Gastrocnemius medialis (tissue), 4 donors: ENCODE data around the gene ASTN1. TPM values are rescaled to one million over a fixed set of nuclear protein-coding genes. Genes with fewer than 3 reads are reported as not detected.

Source experiments
- ATAC-seq, 2 donors: fragments of 150-250 bp; one replicate each; pipeline ENCODE4 v1.9.1; 2016
- DNase-seq, 2 donors: peaks; one replicate each; pipeline ENCODE4 v3.0.0-alpha.2; 2019
- H3K27ac ChIP-seq, 4 donors: fragments of 200-600 bp; sonication (generic); 1 replicate in 1 of 4; 2 replicates in 3 of 4; pipeline ENCODE4 v1.5.1; 2016 to 2018; ENCODE audit warnings: mild to moderate bottlenecking in 2 of 4, moderate library complexity in 1 of 4
- H3K27me3 ChIP-seq, 3 donors: fragments of 200-600 bp; sonication (generic) in 2 of 3; 1 replicate in 1 of 3; 2 replicates in 2 of 3; pipeline versions ENCODE4 v1.5.1 to v1.6.0; 2016 to 2019; ENCODE audit warnings: mild to moderate bottlenecking in 1 of 3, moderate library complexity in 1 of 3
- H3K36me3 ChIP-seq, 2 donors: fragments of 200-600 bp; sonication (generic) in 1 of 2; one replicate each; pipeline ENCODE4 v1.5.1; 2017 to 2018
- H3K4me1 ChIP-seq, 2 donors: fragments of 200-600 bp; sonication (generic) in 1 of 2; one replicate each; pipeline ENCODE4 v1.5.1; 2016 to 2017; ENCODE audit warnings: mild to moderate bottlenecking in 2 of 2
- H3K4me3 ChIP-seq, 4 donors: fragments of 200-600 bp; sonication (generic) in 3 of 4; 1 replicate in 1 of 4; 2 replicates in 3 of 4; pipeline ENCODE4 v1.5.1; 2016 to 2019; ENCODE audit warnings: mild to moderate bottlenecking in 2 of 4
- H3K9me3 ChIP-seq, 3 donors: fragments of 200-600 bp; sonication (generic) in 2 of 3; 1 replicate in 1 of 3; 2 replicates in 2 of 3; pipeline ENCODE4 v1.5.1; 2016 to 2019
- CTCF ChIP-seq, 5 experiments: fragments of 450-650 bp in 3 of 5; fragments of 200-600 bp in 2 of 5; sonication (generic) in 2 of 5; IDR thresholded peaks in 4 of 5; conservative IDR thresholded peaks in 1 of 5; 1 replicate in 4 of 5; 2 replicates in 1 of 5; pipeline ENCODE4 v1.5.1; 2016 to 2019; ENCODE audit warnings: antibody characterized with exemption in 5 of 5, mild to moderate bottlenecking in 3 of 5, moderate library complexity in 3 of 5
- POLR2A ChIP-seq, 2 donors: fragments of 450-650 bp; IDR thresholded peaks; one replicate each; pipeline ENCODE4 v1.6.1; 2017; ENCODE audit warnings: antibody characterized with exemption in 2 of 2, mild to moderate bottlenecking in 2 of 2, moderate library complexity in 2 of 2
- in situ Hi-C, 4 donors: fragments of 200-750 bp; cut with MboI; loops; one replicate each; pipeline versions ENCODE4 v1.15.0 to v1.8.0; 2017; ENCODE audit warnings: low sequenced_read_pairs in 4 of 4
- intact Hi-C: fragments of 100-400 bp; cut with DNase I; formaldehyde crosslinking; loops from one replicate; pipeline ENCODE4 v1.15.1; 2023; ENCODE audit warnings: low total_unique reads
- total RNA-seq, 4 donors: library from RNA; depleted of rRNA; stranded (reverse); fragments of >200 nt; gene quantifications; one replicate each; pipeline versions ENCODE4 v1.1.0 to v1.2.3, GENCODE V29; 2016

Gene ASTN1
- total RNA-seq, 4 donors from 2014 or later = 0.09 to 0.10 TPM; not detected in 2

- TF ChIP-seq CTCF (IDR thresholded peaks at IDR 0.05 in 4 of 5, conservative IDR thresholded peaks at IDR 0.05 in 1 of 5) (no peak), POLR2A (IDR thresholded peaks at IDR 0.05) (no peak)
- in situ Hi-C loops = loop anchor here in 2 of 4 donors (25.0 kb wide), 1 partner anchor 464 kb away; no protein-coding TSS in a partner anchor
- Histone ChIP-seq H3K27me3 (no peaks in the 10 kb centered on the region), H3K4me3 (no peak overlapping the region), H3K27ac (no peak overlapping the region), H3K4me1 (no peaks in the 10 kb centered on the region), H3K9me3 (no peaks in the 10 kb centered on the region), H3K36me3 (no peaks in the 10 kb centered on the region)
- no peak for DNase-seq
- no peak for ATAC-seq
- intact Hi-C loops = no loop called here
Measured at GRCh38 chr1:176850871-176851270, 313.6 kb downstream of the ASTN1 start.

DNA sequence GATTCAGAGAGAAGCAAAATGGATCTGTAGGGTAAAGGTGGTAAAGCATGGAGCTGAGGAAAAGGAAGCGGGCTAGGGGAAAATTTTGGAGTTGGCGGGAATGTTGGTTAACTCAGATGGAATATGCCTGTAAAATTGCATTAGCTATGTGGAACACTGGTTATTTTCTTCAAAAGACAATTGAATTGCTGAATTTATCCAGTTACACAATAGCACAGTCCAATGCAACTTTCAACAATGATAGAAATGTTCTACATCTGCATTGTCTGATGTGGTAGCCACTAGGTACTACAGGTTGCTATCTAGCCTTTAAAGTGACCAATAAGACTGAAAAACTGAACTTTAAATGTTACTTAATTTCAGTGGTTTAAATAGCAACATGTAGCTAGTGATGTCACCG, 315.2 kb downstream of the ASTN1 start:
- H3K27ac ChIP-seq = no peak overlapping the region
- TF ChIP-seq CTCF (IDR thresholded peaks at IDR 0.05 in 4 of 5, conservative IDR thresholded peaks at IDR 0.05 in 1 of 5) = no peak
- TF ChIP-seq POLR2A (IDR thresholded peaks at IDR 0.05) = no peak
- DNase-seq = no peak
- no peak for ATAC-seq
- H3K27me3 ChIP-seq = no peaks in the 10 kb centered on the region
- intact Hi-C loops (loop anchor here (10.0 kb wide), 1 partner anchor 1694 kb away; no protein-coding TSS in a partner anchor), in situ Hi-C loops (loop anchor here in 3 of 4 donors (5.0 to 25.0 kb wide), 5 partner anchors 292 to 474 kb away; no protein-coding TSS in a partner anchor)
- H3K9me3 ChIP-seq = no peaks in the 10 kb centered on the region
- no peaks in the 10 kb centered on the region for H3K4me1 ChIP-seq
- no peak overlapping the region for H3K4me3 ChIP-seq
- no peaks in the 10 kb centered on the region for H3K36me3 ChIP-seq

- H3K9me3 ChIP-seq = no peaks in the 10 kb centered on the region
- DNase-seq = peak in 1 of 2 donors; percentile 14
- no peak overlapping the region for H3K4me3 ChIP-seq
- in situ Hi-C loops (loop anchor here in 3 of 4 donors (5.0 to 25.0 kb wide), 5 partner anchors 290 to 472 kb away; no protein-coding TSS in a partner anchor), intact Hi-C loops (loop anchor here (10.0 kb wide), 1 partner anchor 1692 kb away; no protein-coding TSS in a partner anchor)
- no peaks in the 10 kb centered on the region for H3K4me1 ChIP-seq
- peak; percentile 69 to 89 for ATAC-seq
- TF ChIP-seq POLR2A (IDR thresholded peaks at IDR 0.05) (no peak), CTCF (IDR thresholded peaks at IDR 0.05 in 4 of 5, conservative IDR thresholded peaks at IDR 0.05 in 1 of 5) (no peak)
- no peaks in the 10 kb centered on the region for H3K27me3 ChIP-seq
- no peaks in the 10 kb centered on the region for H3K36me3 ChIP-seq
- H3K27ac ChIP-seq = no peak overlapping the region
Measured at GRCh38 chr1:176847052-176847451, 317.5 kb downstream of the ASTN1 start.

DNA sequence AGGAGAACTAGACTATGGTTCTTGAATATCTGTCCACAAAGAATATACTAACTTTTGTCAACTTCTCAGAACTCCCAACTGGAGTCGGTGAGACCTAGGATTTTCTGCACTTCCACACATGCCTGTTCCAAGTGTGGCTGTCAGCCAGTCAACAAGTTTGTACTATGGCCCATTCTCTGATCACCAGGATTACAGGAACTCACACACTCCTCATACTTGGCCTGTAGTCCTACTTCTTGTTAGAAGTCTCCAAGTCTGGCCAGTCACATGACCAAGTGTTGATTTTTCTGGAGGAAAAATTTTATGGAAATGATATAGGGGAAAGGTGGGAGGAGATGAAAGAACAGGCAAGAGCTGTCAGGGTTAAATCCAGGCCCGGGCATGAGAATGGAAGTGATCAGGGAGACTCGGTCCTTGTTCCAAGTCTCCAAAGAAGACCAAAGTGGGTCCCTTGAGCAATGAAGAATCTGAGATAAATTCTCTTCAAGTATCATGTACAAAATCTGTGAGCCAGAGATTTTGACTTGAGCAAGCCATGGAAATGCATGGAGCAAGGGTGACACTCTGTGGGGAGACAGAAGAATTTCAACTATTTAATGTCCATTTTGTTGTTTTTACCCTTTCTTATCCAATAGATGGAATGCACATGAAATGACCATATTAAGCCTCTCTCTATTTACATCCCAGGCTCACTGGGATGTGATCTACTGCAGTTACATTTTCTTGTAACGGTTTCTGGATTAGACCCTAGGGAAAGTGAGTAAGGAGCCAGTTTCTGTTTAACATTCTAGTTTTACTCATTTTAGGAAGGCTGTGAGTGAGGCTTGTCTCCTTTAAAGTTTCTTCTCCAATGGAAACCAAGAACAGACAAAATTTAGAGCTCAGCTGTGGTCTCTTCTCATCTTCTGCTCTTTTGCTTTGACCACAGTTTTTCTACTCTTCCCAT, 320.9 kb downstream of the ASTN1 start:
- DNase-seq = no peak

More for the DNA sequence above, 320.9 kb downstream of the ASTN1 start:
- no peaks in the 10 kb centered on the region for H3K27me3 ChIP-seq
- H3K36me3 ChIP-seq = no peaks in the 10 kb centered on the region
- no peaks in the 10 kb centered on the region for H3K4me1 ChIP-seq
- TF ChIP-seq CTCF (IDR thresholded peaks at IDR 0.05 in 4 of 5, conservative IDR thresholded peaks at IDR 0.05 in 1 of 5) = peak; percentile 58 to 77 (median 67)
- no peak for TF ChIP-seq POLR2A (IDR thresholded peaks at IDR 0.05)
- intact Hi-C loops (loop anchor here (1.0 to 10.0 kb wide), 2 partner anchors 283 to 1689 kb away; no protein-coding TSS in a partner anchor), in situ Hi-C loops (loop anchor here in 3 of 4 donors (10.0 to 25.0 kb wide), 3 partner anchors 289 to 469 kb away; no protein-coding TSS in a partner anchor)
- H3K9me3 ChIP-seq = no peaks in the 10 kb centered on the region
- no peak overlapping the region for H3K27ac ChIP-seq
- peak; percentile 56 to 57 for ATAC-seq
- H3K4me3 ChIP-seq = no peak overlapping the region
